Neural cell (in vitro differentiated cells): ENCODE results near the gene SLX4. TPM values are rescaled to one million over a fixed set of nuclear protein-coding genes. Genes with fewer than 3 reads are reported as not detected.

Experiments used
- H2AFZ ChIP-seq: fragments of 200-600, 300-800 bp; sonication (generic), shearing (Covaris generic); 2 replicates; pipeline ENCODE4 v1.6.0; 2014; ENCODE audit warnings: low read depth, mild to moderate bottlenecking, antibody characterized with exemption, low read length, moderate library complexity
- H3F3A ChIP-seq: fragments of 200-600 bp; shearing (Covaris generic); 2 replicates; pipeline ENCODE4 v1.6.1; 2016; ENCODE audit warnings: mild to moderate bottlenecking, moderate library complexity, mixed read lengths, antibody characterized with exemption, low read length; ENCODE audit not compliant: insufficient read depth, poor library complexity, severe bottlenecking
- H3K27ac ChIP-seq: fragments of 200-600, 300-800 bp; sonication (generic), shearing (Covaris generic); 2 replicates; pipeline ENCODE4 v1.5.1; 2014; ENCODE audit warnings: mild to moderate bottlenecking, low read length, moderate library complexity
- H3K27me3 ChIP-seq: fragments of 300-800, 200-600 bp; sonication (generic), shearing (Covaris generic); 2 replicates; pipeline ENCODE4 v1.6.0; 2014; ENCODE audit warnings: mild to moderate bottlenecking, low read depth, low read length, moderate library complexity; ENCODE audit not compliant: insufficient read depth
- H3K36me3 ChIP-seq: fragments of 300-800, 200-600 bp; sonication (generic), shearing (Covaris generic); 2 replicates; pipeline ENCODE4 v1.5.1; 2014; ENCODE audit warnings: mild to moderate bottlenecking, antibody characterized with exemption, low read length, moderate library complexity; ENCODE audit not compliant: insufficient read depth
- H3K4me2 ChIP-seq: fragments of 300-800, 200-600 bp; sonication (generic), shearing (Covaris generic); 2 replicates; pipeline ENCODE4 v1.6.0; 2014; ENCODE audit warnings: mild to moderate bottlenecking, low read length
- H3K4me3 ChIP-seq: fragments of 300-800, 200-600 bp; sonication (generic), shearing (Covaris generic); 2 replicates; pipeline ENCODE4 v1.5.1; 2014; ENCODE audit warnings: mild to moderate bottlenecking, low read length, moderate library complexity
- H3K79me2 ChIP-seq: fragments of 200-600 bp; shearing (Covaris generic); replicated peaks from 2 replicates; pipeline ENCODE4 v1.6.0; 2014; ENCODE audit warnings: mild to moderate bottlenecking, low read length, moderate library complexity; ENCODE audit not compliant: insufficient read depth
- H3K9ac ChIP-seq: fragments of 300-800, 200-600 bp; sonication (generic), shearing (Covaris generic); 2 replicates; pipeline ENCODE4 v1.6.1; 2016; ENCODE audit warnings: mild to moderate bottlenecking, low read length, mixed read lengths
- H3K9me2 ChIP-seq: fragments of 200-600 bp; shearing (Covaris generic); 2 replicates; pipeline ENCODE4 v1.6.1; 2016; ENCODE audit warnings: mild to moderate bottlenecking, low read length, mixed read lengths; ENCODE audit not compliant: insufficient read depth
- H3K9me3 ChIP-seq: fragments of 200-600, 300-800 bp; sonication (generic), shearing (Covaris generic); 2 replicates; pipeline ENCODE4 v1.6.1; 2016; ENCODE audit warnings: mild to moderate bottlenecking, mixed run types, low read length, moderate library complexity, mixed read lengths
- H4K20me1 ChIP-seq: fragments of 200-600 bp; shearing (Covaris generic); 2 replicates; pipeline ENCODE4 v1.6.1; 2016; ENCODE audit warnings: mild to moderate bottlenecking, mixed run types; ENCODE audit not compliant: insufficient read depth
- EP300 ChIP-seq: fragments of 450-650 bp; conservative IDR thresholded peaks from 2 replicates; pipeline ENCODE4 v1.6.1; 2014; ENCODE audit warnings: antibody characterized with exemption, mild to moderate bottlenecking, moderate library complexity; ENCODE audit not compliant: poor library complexity, severe bottlenecking
- EZH2 ChIP-seq: fragments of 200-600, 300-800 bp; shearing (Covaris generic), sonication (generic); IDR thresholded peaks from 2 replicates; pipeline ENCODE4 v1.6.1; 2014; ENCODE audit warnings: antibody characterized with exemption, low read length, borderline replicate concordance, mild to moderate bottlenecking; ENCODE audit not compliant: insufficient read depth, poor library complexity, severe bottlenecking
- POLR2AphosphoS5 ChIP-seq: IDR thresholded peaks from 2 replicates; pipeline ENCODE4 v1.6.1; 2012
- RAD21 ChIP-seq: fragments of 450-650 bp; conservative IDR thresholded peaks from 2 replicates; pipeline ENCODE4 v1.6.1; 2014; ENCODE audit warnings: antibody characterized with exemption, mild to moderate bottlenecking, moderate library complexity
- REST ChIP-seq: IDR thresholded peaks from 2 replicates; pipeline ENCODE4 v1.6.1; 2012; ENCODE audit warnings: borderline replicate concordance
- SMC3 ChIP-seq: fragments of 450-650 bp; conservative IDR thresholded peaks from 2 replicates; pipeline ENCODE4 v1.6.1; 2014; ENCODE audit warnings: antibody characterized with exemption, mild to moderate bottlenecking, moderate library complexity; ENCODE audit not compliant: poor library complexity
- TAF1 ChIP-seq: IDR thresholded peaks from 2 replicates; pipeline ENCODE4 v1.6.1; 2012; ENCODE audit warnings: low read depth
- polyA plus RNA-seq: library from polyadenylated mRNA; depleted of rRNA; stranded (reverse); fragments of >200 nt; gene quantifications from 2 replicates; pipeline ENCODE4 v1.2.3, GENCODE V29; 2014
- TF ChIP-seq, protein P1 (sequence below): fragments of 450-650 bp; IDR thresholded peaks from 2 replicates; pipeline ENCODE4 v1.5.1; 2014; ENCODE audit warnings: antibody characterized with exemption, mild to moderate bottlenecking, moderate library complexity; ENCODE audit not compliant: poor library complexity, severe bottlenecking

Gene SLX4
- polyA plus RNA-seq, 1 donor from 2014 or later, result 2.9 TPM

- no peak overlapping the region for H3K4me3 ChIP-seq
- no peaks in the 10 kb centered on the region for H3F3A ChIP-seq
- H3K4me2 ChIP-seq, result no peak overlapping the region
- H3K36me3 ChIP-seq, result no peaks in the 10 kb centered on the region
- no peaks in the 10 kb centered on the region for H4K20me1 ChIP-seq
- TF ChIP-seq RAD21 (no peak), REST (no peak)
- H3K79me2 ChIP-seq, result no peaks in the 10 kb centered on the region
- H3K9ac ChIP-seq, result no peak overlapping the region
- H3K27me3 ChIP-seq, result no peaks in the 10 kb centered on the region
- H3K9me2 ChIP-seq, result no peaks in the 10 kb centered on the region
- H2AFZ ChIP-seq, result no peak overlapping the region
- H3K9me3 ChIP-seq, result no peaks in the 10 kb centered on the region
- no peak overlapping the region for H3K27ac ChIP-seq
Measured at GRCh38 chr16:3542601-3543373, 68.6 kb downstream of the SLX4 start.

DNA sequence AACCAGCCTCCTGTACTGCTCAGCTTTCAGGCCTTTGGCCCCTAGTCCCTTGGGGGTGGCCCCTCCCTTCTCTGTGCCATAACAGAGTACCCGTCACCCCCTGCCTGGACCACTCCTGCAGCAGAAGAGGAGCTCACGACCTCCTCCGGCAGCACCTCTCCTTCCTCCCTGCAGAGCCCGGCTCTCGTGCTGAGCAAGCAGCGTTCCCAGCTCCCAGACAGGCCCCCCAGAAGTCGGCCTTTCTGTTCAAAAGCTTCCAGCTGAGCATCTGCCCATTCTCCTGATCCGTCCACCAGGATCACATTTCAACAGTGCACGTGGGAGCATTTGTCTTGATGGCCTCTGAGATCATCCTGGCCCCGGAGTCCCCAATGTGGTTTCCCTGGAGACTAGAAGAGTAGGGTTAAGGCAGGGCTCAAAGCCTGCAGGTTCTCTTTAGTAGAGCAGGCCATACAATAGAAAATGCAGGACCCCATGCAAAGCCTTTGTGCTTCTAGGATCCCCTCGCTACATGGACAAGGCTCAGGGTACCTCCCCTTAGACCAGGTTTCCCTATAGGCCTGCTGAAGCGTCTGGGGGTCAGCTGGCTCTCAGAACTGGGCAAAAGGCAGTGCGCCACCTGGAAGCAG is 69.8 kb downstream of the SLX4 start:
- TF ChIP-seq SMC3 (no peak), POLR2AphosphoS5 (no peak), EP300 (no peak), REST (no peak), EZH2 (no peak), RAD21 (no peak), TAF1 (no peak)
- TF ChIP-seq, protein P1, sequence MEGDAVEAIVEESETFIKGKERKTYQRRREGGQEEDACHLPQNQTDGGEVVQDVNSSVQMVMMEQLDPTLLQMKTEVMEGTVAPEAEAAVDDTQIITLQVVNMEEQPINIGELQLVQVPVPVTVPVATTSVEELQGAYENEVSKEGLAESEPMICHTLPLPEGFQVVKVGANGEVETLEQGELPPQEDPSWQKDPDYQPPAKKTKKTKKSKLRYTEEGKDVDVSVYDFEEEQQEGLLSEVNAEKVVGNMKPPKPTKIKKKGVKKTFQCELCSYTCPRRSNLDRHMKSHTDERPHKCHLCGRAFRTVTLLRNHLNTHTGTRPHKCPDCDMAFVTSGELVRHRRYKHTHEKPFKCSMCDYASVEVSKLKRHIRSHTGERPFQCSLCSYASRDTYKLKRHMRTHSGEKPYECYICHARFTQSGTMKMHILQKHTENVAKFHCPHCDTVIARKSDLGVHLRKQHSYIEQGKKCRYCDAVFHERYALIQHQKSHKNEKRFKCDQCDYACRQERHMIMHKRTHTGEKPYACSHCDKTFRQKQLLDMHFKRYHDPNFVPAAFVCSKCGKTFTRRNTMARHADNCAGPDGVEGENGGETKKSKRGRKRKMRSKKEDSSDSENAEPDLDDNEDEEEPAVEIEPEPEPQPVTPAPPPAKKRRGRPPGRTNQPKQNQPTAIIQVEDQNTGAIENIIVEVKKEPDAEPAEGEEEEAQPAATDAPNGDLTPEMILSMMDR, result no peak
- H3K79me2 ChIP-seq, result no peaks in the 10 kb centered on the region
- H3F3A ChIP-seq, result no peaks in the 10 kb centered on the region
- no peak overlapping the region for H3K9ac ChIP-seq
- H3K4me2 ChIP-seq, result no peak overlapping the region
- no peaks in the 10 kb centered on the region for H3K27me3 ChIP-seq
- H3K9me3 ChIP-seq, result no peaks in the 10 kb centered on the region
- H3K9me2 ChIP-seq, result no peaks in the 10 kb centered on the region
- H3K36me3 ChIP-seq, result no peaks in the 10 kb centered on the region
- no peaks in the 10 kb centered on the region for H4K20me1 ChIP-seq
- H2AFZ ChIP-seq, result no peak overlapping the region
- H3K4me3 ChIP-seq, result no peak overlapping the region
- no peak overlapping the region for H3K27ac ChIP-seq
